Measurements from ENCODE around the gene PATE1.
"Not testable (repeated sequence)": the region's sequence is repeated elsewhere in the genome, so short reads cannot be mapped to it uniquely, and the experiment has no call there.

The PATE1 gene

GRCh38 chr11:125745979-125746378 lies at the start of gene PATE1:
Gene PATE1, plus strand, starts transcription at chr11:125746279. Its CDS starts 26 bp downstream, at chr11:125746305.
- DNase-seq (ENCODE audit: low read depth in 3 of 3): no peak

DNA sequence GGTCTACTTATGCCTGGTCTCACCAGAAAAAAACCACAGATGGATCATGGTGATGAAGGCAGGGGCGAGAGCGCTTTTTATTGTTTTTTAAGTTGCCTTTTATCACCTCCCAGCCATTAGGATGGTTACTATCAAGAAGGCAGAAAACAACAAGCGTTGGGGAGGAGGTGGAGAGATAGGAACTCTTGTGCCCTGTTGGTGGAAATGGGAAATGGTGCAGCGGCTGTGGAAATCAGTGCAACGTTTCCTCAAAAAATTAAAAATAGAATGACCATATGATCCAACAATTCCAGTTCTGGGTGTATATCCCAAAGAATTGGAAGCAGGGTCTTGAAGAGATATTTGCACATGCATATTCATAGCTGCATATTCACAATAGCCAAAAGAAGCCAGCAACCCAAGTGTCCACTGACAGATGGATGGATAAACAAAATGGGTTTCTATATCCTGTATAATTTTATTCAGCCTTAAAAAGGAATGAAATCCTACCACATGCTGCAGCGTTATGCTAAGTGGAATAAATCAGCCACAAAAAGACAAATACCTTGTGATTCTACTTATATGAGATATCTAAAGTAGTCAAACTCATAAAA lies 45.0 kb upstream of the PATE1 start:
- no peak for DNase-seq (ENCODE audit: low read depth in 3 of 3)

- DNase-seq (ENCODE audit: low read depth in 3 of 3): no peak
Measured at GRCh38 chr11:125701858-125702621, 44.0 kb upstream of the PATE1 start.

DNA sequence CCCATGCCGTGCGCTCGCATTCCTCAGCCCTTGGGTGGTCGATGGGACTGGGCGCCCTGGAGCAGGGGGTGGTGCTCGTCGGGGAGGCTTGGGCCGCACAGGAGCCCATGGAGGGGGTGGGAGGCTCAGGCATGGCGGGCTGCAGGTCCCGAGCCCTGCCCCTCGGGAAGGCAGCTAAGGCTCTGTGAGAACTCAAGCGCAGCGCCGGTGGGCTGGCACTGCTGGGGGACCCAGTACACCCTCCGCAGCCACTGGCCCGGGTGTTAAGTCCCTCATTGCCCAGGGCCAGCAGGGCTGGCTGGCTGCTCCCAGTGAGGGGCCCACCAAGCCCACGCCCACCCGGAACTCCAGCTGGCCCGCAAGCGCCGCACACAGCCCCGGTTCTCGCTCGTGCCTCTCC lies 41.4 kb upstream of the PATE1 start:
- not testable (repeated sequence) for DNase-seq (ENCODE audit: low read depth in 3 of 3)

DNA sequence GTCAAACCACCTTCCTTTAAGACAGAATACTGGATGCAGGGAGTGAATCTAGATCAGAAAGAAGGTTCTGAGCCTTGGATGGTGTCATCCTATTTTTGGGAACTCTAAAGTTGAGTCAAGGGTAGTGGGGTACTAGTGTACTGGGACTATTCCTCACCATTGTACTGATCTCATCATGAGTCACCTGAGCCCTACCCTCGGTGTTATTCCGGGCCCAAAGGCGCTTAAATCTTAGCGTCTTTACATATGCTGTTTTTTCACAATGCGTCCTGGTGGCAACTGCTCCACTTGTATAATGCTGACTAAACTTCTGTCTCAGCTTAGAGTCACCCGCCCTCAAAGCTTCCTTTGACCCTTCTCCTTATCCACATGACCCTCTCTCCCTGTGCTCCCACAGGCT lies 25.3 kb upstream of the PATE1 start:
- DNase-seq (ENCODE audit: low read depth in 3 of 3): no peak

DNA sequence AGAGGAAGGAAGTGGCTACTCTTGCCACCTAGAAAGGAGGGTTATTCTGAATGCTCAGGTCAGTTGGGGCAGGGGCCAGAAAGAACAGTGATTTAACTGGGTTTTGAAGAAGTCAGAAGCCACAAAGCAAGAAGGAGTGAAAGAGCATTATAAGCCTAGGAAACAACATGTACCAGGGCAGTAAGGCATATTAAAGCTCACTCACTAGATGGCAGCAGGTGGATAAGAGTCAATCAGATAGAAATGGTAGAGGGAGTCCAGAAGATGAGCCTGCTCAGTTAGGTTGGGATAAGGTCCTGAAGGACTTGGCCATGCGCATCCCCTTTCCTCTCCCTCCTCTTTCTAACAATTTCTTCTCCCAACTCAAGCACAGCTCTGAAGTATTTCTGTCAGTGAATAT lies 22.0 kb upstream of the PATE1 start:
- DNase-seq (ENCODE audit: low read depth in 3 of 3): no peak

DNA sequence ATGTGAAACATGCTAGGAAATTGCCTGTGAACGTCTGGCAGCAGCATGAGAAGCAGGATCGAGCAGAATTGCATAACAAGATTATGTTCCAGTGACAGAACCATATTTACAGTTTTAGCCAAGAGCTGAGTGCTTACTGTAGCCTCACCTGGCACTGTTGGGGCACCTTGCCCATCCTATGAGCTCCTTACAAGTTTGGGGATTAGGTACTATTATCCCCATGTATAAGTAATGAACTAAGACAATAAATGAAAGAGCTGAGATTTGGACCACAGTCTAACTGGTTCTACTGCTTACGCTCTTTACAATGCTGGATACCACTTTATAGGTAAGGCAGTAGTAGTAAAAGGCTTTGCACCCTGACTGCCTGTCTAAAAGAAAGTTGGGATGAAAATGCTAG lies 17.1 kb upstream of the PATE1 start:
- no peak for DNase-seq (ENCODE audit: low read depth in 3 of 3)

GRCh38 chr11:125740617-125741016 lies 5.5 kb upstream of the PATE1 start:
- no peak for DNase-seq (ENCODE audit: low read depth in 3 of 3)

GRCh38 chr11:125743681-125744080 lies 2.4 kb upstream of the PATE1 start:
- no peak for DNase-seq (ENCODE audit: low read depth in 3 of 3)

DNA sequence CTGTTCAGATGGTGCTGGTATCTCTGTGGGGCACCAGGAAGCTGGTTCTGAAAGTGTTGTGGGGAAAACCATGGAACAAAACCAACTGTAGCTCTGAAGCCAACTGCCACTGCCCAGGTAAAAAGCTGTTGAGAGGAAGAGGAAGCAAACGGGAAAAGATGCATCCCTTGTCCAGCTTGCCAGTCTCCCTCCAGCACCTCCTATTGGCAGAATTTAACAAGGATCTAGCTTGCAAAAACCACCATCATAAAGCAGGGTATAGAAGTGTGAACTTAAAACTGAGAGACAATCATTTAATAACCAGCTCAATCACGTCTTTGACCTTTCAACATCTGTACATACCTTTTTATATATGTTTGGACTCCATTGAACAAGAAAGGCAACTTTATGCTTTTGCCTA lies 4.5 kb downstream of the PATE1 start:
- DNase-seq (ENCODE audit: low read depth in 3 of 3): no peak

DNA sequence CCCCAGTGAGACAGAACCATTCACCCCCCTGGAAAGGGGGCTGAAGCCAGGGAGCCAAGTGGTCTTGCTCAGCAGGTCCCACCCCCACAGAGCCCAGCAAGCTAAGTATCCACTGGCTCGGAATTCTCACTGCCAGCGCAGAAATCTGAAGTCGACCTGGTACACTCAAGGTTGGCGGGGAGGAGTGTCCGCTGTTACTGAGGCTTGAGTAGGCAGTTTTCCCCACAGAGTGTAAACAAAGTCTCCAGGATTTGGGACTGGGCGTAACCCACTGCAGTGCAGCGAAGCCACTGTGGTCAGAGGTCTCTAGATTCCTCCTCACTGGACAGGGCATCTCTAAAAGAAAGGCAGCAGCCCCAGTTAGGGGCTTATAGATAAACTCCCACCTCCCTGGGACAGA lies 10.0 kb downstream of the PATE1 start:
- no peak for DNase-seq (ENCODE audit: low read depth in 3 of 3)

- DNase-seq (ENCODE audit: low read depth in 3 of 3): no peak
Measured at GRCh38 chr11:125762445-125762844, 16.4 kb downstream of the PATE1 start.

- no peak for DNase-seq (ENCODE audit: low read depth in 3 of 3)
Measured at GRCh38 chr11:125763483-125763882, 17.4 kb downstream of the PATE1 start.

DNA sequence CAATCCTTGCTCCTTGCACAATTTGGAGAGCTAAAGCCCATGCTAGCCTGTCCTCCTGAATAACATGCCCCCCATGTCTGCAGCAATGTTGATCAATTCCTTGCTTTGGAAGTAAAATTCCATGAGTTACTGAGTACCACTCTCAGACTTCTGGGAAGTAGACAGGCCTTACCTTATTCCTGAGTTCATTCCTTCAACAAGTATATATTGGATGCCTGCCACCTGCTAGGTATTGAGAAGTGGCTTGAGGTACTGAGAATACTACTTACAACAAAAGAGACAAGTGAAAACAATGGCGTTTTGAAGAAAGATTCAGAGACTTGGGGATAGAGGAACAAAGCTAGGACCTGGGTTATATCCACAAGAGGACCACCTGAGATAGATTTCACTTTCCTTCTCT lies 20.2 kb downstream of the PATE1 start:
- DNase-seq (ENCODE audit: low read depth in 3 of 3): no peak

- no peak for DNase-seq (ENCODE audit: low read depth in 3 of 3)
Measured at GRCh38 chr11:125768336-125769046, 22.4 kb downstream of the PATE1 start.

DNA sequence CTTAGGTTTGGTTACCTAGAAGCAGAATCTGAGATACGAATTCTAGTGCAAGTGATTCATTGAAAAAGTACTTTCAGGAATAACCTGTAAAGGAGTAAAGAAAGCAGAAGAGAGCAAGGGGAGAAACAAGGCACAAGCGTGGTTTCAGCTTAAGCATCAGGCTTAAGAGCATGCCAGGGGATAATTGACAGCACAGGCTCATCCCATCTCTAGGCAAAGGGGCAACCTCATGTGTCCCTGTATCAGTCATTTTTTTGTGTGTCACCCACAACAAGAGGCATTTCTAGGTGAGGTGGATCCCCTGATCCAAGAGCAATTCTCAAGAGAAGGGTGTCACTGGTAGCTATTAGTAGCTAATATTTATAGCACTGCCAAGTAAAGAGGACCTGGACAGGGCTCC lies 24.5 kb downstream of the PATE1 start:
- DNase-seq (ENCODE audit: low read depth in 3 of 3): no peak

DNA sequence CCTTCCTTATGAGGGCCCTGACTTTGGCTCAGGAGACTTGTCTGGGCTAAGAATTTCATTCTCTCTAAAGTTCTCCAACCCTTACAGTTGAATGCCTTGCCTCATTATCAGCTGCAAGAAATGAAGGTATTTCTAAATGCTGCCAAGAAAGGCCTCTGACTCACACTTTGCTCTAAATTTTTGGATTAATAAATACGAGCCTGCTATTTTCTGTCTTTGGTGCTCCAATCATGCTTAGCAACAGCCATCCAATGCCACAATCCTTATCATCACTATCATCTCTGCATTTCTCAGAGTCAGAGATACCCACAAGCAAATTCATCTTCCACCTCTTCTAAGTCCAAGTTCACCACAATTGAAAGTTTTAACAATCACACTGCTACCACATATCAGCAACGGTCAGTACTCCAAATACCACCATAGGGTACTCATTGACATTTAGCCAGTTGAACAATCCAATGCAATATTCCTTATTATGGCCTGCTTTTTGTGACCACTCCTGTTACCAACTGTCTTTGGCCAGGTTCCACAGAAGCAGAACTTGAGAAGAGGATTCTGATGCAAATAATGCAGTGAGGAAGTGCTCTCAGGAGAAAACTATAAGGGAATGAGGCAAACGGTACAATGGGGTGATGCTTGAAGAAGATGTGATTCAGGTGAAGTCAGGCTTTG lies 26.9 kb downstream of the PATE1 start:
- no peak for DNase-seq (ENCODE audit: low read depth in 3 of 3)

DNA sequence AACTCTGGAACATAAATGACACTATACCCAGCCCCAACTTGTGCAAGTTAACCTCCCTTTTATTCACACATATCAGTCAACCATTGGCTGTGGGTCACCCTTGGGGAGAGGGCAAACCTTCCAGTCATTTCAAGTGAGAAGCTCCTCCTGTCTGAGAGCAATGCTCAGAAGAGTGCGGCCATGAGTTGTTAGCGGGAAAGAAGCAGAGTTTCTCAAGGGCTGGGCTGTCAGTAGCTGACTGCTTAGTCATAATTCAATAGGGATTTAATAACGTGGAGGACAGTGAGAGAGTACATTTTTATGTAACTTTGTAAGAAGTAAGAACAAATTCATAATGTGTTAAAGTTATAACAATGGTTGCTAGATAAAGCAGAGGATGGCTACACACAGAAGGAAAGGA lies 27.4 kb downstream of the PATE1 start:
- no peak for DNase-seq (ENCODE audit: low read depth in 3 of 3)

- no peak for DNase-seq (ENCODE audit: low read depth in 3 of 3)
Measured at GRCh38 chr11:125777309-125777708, 31.2 kb downstream of the PATE1 start.

DNA sequence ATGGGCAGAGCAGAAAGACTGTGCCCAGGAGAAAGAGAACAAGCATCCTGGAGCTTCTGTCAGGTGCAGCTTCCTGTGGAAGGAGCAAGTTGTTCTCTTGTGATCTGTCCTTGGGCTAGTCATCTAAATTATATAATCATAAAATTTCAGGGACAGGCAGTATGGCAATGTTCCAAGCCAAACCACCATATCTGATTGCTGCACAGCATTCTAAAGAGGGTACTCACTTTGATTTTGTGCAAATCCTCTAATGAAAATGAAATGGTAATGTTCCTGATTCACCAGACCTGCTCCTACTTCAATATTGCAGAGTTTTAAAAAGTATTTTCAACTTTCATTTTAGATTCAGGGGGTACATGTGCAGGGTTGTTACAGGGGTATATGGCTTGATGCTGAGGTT lies 32.6 kb downstream of the PATE1 start, which contains the start of gene PATE2:
Gene PATE2 (minus strand): TSS at position 101 of the 400 bp plus-strand sequence. CDS start 55 bp downstream, at position 46.
- DNase-seq (ENCODE audit: low read depth in 3 of 3): no peak

DNA sequence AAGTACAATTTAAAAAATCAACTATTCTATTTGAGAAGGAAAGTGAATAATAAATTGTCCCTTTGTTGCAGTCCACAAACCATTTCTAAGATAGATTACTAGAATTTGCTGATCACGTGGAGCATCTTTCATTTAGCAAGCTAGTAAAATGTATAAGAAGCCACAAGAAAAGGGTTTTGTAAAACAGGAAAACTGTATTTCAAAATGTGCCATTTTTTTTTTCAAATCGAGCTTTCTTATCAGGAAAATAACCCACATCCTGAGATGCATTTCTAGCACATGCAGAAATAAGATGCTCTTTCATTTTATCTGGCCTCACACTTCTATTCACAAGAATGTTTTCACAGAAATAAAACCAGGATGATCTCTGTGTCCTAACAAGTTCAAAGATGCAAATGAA lies 38.6 kb downstream of the PATE1 start:
- DNase-seq (ENCODE audit: low read depth in 3 of 3): no peak

GRCh38 chr11:125787827-125788226 lies 41.7 kb downstream of the PATE1 start, which contains the start of gene PATE3:
Gene PATE3, plus strand, starts transcription at chr11:125788127. Its CDS starts 25 bp downstream, at chr11:125788152.
- DNase-seq (ENCODE audit: low read depth in 3 of 3): no peak
